HL-60 (cell line): Measurements from ENCODE around the gene SYCE3.

Source experiments
- POLR2AphosphoS5 ChIP-seq: IDR thresholded peaks from 2 replicates; pipeline ENCODE4 v1.6.1; 2012; ENCODE audit warnings: low read depth
- REST ChIP-seq: IDR thresholded peaks from 2 replicates; pipeline ENCODE4 v1.6.1; 2012; ENCODE audit warnings: low read depth; ENCODE audit not compliant: insufficient replicate concordance
- TF ChIP-seq, protein P1 (sequence below): IDR thresholded peaks from one replicate; pipeline ENCODE4 v1.5.1; 2011; ENCODE audit warnings: low read length, control low read depth, inconsistent platforms; ENCODE audit not compliant: insufficient read depth

GRCh38 chr22:50502096-50502495 is 60.6 kb downstream of the SYCE3 start:
- TF ChIP-seq, protein P1, sequence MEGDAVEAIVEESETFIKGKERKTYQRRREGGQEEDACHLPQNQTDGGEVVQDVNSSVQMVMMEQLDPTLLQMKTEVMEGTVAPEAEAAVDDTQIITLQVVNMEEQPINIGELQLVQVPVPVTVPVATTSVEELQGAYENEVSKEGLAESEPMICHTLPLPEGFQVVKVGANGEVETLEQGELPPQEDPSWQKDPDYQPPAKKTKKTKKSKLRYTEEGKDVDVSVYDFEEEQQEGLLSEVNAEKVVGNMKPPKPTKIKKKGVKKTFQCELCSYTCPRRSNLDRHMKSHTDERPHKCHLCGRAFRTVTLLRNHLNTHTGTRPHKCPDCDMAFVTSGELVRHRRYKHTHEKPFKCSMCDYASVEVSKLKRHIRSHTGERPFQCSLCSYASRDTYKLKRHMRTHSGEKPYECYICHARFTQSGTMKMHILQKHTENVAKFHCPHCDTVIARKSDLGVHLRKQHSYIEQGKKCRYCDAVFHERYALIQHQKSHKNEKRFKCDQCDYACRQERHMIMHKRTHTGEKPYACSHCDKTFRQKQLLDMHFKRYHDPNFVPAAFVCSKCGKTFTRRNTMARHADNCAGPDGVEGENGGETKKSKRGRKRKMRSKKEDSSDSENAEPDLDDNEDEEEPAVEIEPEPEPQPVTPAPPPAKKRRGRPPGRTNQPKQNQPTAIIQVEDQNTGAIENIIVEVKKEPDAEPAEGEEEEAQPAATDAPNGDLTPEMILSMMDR, result no peak
- TF ChIP-seq POLR2AphosphoS5 (no peak), REST (no peak)
